Measurements from ENCODE around the gene OR52L1. TPM values are rescaled to one million over a fixed set of nuclear protein-coding genes. Genes with fewer than 3 reads are reported as not detected.

OR52L1 gene
- total RNA-seq, 1 donor from 2014 or later = not detected

DNA sequence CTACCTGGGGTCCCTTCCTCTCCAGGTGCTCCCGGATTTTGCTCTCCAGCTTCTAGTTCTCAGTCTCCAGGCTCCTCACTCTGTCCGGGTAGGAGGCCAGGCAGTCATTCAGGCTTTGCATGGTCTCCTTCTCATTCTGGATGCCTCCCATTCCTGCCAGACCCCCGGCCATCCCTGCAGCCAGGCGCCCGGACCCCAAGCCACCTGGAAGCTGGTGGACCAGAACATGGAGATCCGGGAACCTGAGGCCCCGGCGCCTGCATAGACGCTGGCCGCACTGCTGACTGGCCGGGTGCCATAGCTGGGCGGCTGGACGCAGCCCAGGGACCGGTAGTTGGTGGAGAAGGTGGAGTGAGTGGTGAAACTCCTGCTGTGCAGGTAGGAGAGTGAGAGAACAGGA is 8.0 kb upstream of the OR52L1 start:
- no peaks in the 10 kb centered on the region for H3K36me3 Mint-ChIP-seq (ENCODE audit: unreplicated experiment)
- TF ChIP-seq, protein P1, sequence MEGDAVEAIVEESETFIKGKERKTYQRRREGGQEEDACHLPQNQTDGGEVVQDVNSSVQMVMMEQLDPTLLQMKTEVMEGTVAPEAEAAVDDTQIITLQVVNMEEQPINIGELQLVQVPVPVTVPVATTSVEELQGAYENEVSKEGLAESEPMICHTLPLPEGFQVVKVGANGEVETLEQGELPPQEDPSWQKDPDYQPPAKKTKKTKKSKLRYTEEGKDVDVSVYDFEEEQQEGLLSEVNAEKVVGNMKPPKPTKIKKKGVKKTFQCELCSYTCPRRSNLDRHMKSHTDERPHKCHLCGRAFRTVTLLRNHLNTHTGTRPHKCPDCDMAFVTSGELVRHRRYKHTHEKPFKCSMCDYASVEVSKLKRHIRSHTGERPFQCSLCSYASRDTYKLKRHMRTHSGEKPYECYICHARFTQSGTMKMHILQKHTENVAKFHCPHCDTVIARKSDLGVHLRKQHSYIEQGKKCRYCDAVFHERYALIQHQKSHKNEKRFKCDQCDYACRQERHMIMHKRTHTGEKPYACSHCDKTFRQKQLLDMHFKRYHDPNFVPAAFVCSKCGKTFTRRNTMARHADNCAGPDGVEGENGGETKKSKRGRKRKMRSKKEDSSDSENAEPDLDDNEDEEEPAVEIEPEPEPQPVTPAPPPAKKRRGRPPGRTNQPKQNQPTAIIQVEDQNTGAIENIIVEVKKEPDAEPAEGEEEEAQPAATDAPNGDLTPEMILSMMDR (IDR thresholded peaks at IDR 0.05) = no peak
- H3K4me3 Mint-ChIP-seq (ENCODE audit: unreplicated experiment) = no peak overlapping the region
- no peaks in the 10 kb centered on the region for H3K27me3 Mint-ChIP-seq (ENCODE audit: unreplicated experiment)
- H3K4me1 Mint-ChIP-seq (ENCODE audit: unreplicated experiment) = no peaks in the 10 kb centered on the region
- H3K9me3 Mint-ChIP-seq (ENCODE audit: unreplicated experiment) = no peaks in the 10 kb centered on the region
- no peak for DNase-seq (ENCODE audit: extremely low spot score, unreplicated experiment)
- H3K27ac Mint-ChIP-seq (ENCODE audit: unreplicated experiment) = no peak overlapping the region

DNA sequence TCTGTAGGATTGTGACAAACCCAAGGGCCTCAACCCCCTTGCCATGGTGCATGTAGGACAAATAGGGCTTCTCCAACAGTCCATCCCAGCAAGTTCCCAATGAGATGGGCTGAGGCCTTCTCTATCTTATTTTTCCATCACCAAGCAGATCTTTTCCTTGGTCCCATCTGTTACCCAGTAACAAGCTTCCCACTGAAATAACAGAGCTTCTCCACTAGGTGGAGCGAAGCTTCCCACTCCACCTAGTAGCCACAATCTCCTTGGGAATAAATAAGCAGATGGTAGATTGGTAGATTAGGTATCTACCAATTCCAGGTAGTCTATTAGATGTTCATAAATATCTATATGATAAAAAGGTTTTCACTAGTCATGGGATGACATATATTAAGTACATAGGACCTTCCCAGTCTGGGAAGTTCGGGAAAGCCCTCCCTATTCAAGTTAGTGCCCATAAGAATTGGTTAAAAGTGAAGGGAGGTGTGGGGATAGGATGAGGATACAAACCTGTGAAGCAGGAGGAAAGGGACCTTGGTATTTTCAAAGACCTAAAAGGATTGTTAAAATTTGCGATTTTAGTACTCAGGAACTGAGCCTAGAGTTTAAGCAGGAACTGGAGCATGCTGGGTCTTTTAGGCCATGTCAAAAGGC is 5.9 kb upstream of the OR52L1 start:
- no peak for DNase-seq (ENCODE audit: extremely low spot score, unreplicated experiment)
- Mint-ChIP-seq H3K4me3 (ENCODE audit: unreplicated experiment) (no peak overlapping the region), H3K27ac (ENCODE audit: unreplicated experiment) (no peak overlapping the region), H3K36me3 (ENCODE audit: unreplicated experiment) (no peaks in the 10 kb centered on the region), H3K4me1 (ENCODE audit: unreplicated experiment) (no peaks in the 10 kb centered on the region), H3K27me3 (ENCODE audit: unreplicated experiment) (peaks cover 3% of the 10 kb centered on the region), H3K9me3 (ENCODE audit: unreplicated experiment) (no peaks in the 10 kb centered on the region)
- TF ChIP-seq, protein P1 (IDR thresholded peaks at IDR 0.05) = peak; percentile 52

DNA sequence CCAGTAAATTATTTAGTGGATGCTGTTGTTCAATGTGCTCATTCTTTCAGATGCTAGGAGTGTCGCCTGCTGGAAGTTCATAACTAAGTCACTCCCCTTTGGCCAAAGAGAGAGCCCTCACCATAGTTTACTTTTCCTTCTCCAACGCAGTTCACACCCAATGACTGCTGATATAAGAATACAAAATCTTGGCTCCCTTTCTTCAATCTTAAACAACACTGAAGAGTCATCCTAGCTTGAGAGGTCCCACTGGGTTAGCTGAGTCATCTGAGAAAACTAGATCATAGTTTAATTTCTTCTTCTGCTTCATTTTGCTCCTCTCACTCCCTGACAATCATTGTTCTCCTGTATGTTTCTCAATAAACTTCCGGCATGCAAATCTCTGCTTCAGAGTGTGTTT is 5.4 kb upstream of the OR52L1 start:
- no peaks in the 10 kb centered on the region for H3K36me3 Mint-ChIP-seq (ENCODE audit: unreplicated experiment)
- H3K27ac Mint-ChIP-seq (ENCODE audit: unreplicated experiment) = no peak overlapping the region
- peaks cover 3% of the 10 kb centered on the region for H3K27me3 Mint-ChIP-seq (ENCODE audit: unreplicated experiment)
- no peaks in the 10 kb centered on the region for H3K4me1 Mint-ChIP-seq (ENCODE audit: unreplicated experiment)
- no peak for DNase-seq (ENCODE audit: extremely low spot score, unreplicated experiment)
- no peaks in the 10 kb centered on the region for H3K9me3 Mint-ChIP-seq (ENCODE audit: unreplicated experiment)
- H3K4me3 Mint-ChIP-seq (ENCODE audit: unreplicated experiment) = no peak overlapping the region
- TF ChIP-seq, protein P1 (IDR thresholded peaks at IDR 0.05) = no peak

DNA sequence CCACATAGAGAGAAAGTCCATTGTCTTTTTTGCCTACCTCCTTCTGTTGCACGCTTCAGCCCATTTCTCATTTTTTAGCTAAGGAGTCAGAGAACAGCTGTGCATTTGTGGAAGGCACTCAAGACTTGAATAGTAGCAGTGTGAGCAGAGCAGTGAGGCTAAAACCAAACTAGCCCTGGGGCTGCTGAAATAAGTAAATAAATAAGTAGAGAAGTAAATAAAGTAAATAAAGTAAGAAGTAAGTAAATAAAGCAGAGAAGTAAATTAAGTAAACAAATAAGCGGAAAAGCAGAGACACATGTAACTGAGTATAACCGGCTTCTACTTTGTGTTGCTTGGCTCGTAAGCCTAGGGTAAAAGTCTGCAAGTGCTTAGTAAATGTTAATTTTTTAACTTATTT is 2.4 kb upstream of the OR52L1 start:
- no peak overlapping the region for H3K4me3 Mint-ChIP-seq (ENCODE audit: unreplicated experiment)
- H3K4me1 Mint-ChIP-seq (ENCODE audit: unreplicated experiment) = no peaks in the 10 kb centered on the region
- no peaks in the 10 kb centered on the region for H3K36me3 Mint-ChIP-seq (ENCODE audit: unreplicated experiment)
- no peaks in the 10 kb centered on the region for H3K9me3 Mint-ChIP-seq (ENCODE audit: unreplicated experiment)
- H3K27me3 Mint-ChIP-seq (ENCODE audit: unreplicated experiment) = peaks cover 3% of the 10 kb centered on the region
- TF ChIP-seq, protein P1 (IDR thresholded peaks at IDR 0.05) = no peak
- no peak for DNase-seq (ENCODE audit: extremely low spot score, unreplicated experiment)
- H3K27ac Mint-ChIP-seq (ENCODE audit: unreplicated experiment) = no peak overlapping the region

DNA sequence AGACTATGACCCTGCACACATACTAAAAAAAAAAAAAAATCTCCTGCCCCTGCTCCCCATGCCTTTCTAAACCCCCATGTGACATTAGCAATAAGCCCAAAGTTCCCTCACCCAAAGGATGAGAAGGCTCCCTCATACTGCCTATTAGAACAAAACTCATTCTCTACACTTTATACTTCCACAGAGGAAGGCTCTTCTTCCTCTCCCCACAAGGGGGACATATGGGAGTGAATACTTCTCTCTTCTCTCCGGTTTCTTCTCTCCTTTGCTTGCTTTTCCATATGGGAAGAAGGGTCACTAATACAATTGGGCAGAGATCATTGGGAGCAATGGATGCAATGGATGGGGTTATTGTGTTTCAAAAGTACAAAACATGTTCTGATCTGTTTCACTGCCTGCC is 3.3 kb downstream of the OR52L1 start:
- DNase-seq (ENCODE audit: extremely low spot score, unreplicated experiment) = no peak
- TF ChIP-seq, protein P1 (IDR thresholded peaks at IDR 0.05) = no peak
- Mint-ChIP-seq H3K36me3 (ENCODE audit: unreplicated experiment) (no peaks in the 10 kb centered on the region), H3K4me3 (ENCODE audit: unreplicated experiment) (no peak overlapping the region), H3K9me3 (ENCODE audit: unreplicated experiment) (peaks cover 11% of the 10 kb centered on the region), H3K27me3 (ENCODE audit: unreplicated experiment) (no peaks in the 10 kb centered on the region), H3K4me1 (ENCODE audit: unreplicated experiment) (no peaks in the 10 kb centered on the region), H3K27ac (ENCODE audit: unreplicated experiment) (no peak overlapping the region)
